NCI-H2029 (cell line): ENCODE data around the gene IL3.

ENCODE experiments used
- DNase-seq: peaks from one replicate; lab custom pipeline; 2025; lab: John Stamatoyannopoulos, UW

The IL3 gene

GRCh38 chr5:132026516-132027008 lies 33.9 kb upstream of the IL3 start:
- DNase-seq = no peak

GRCh38 chr5:132027027-132027426 lies 33.4 kb upstream of the IL3 start:
- no peak for DNase-seq

- DNase-seq = no peak
Observed at GRCh38 chr5:132029609-132030330, 30.7 kb upstream of the IL3 start.

GRCh38 chr5:132030610-132031009 lies 29.8 kb upstream of the IL3 start:
- DNase-seq = no peak

GRCh38 chr5:132032196-132032595 lies 28.3 kb upstream of the IL3 start:
- DNase-seq = no peak

GRCh38 chr5:132033122-132033521 lies 27.3 kb upstream of the IL3 start:
- DNase-seq = no peak

- DNase-seq = no peak
Observed at GRCh38 chr5:132037353-132037752, 23.1 kb upstream of the IL3 start.

- DNase-seq = no peak
Observed at GRCh38 chr5:132044207-132044606, 16.2 kb upstream of the IL3 start.

GRCh38 chr5:132046880-132047299 lies 13.6 kb upstream of the IL3 start:
- no peak for DNase-seq

- no peak for DNase-seq
Observed at GRCh38 chr5:132049093-132049492, 11.4 kb upstream of the IL3 start.

- no peak for DNase-seq
Observed at GRCh38 chr5:132049559-132049958, 10.9 kb upstream of the IL3 start.

GRCh38 chr5:132050136-132050535 lies 10.3 kb upstream of the IL3 start:
- no peak for DNase-seq

GRCh38 chr5:132050661-132051552 lies 9.5 kb upstream of the IL3 start:
- DNase-seq = no peak

- no peak for DNase-seq
Observed at GRCh38 chr5:132052520-132052919, 7.9 kb upstream of the IL3 start.

GRCh38 chr5:132053483-132053882 lies 7.0 kb upstream of the IL3 start:
- no peak for DNase-seq

- no peak for DNase-seq
Observed at GRCh38 chr5:132054031-132054696, 6.3 kb upstream of the IL3 start.

- no peak for DNase-seq
Observed at GRCh38 chr5:132054697-132055440, 5.6 kb upstream of the IL3 start.

- DNase-seq = no peak
Observed at GRCh38 chr5:132055441-132055807, 5.0 kb upstream of the IL3 start.

GRCh38 chr5:132055808-132056609 lies 4.4 kb upstream of the IL3 start:
- DNase-seq = no peak

- no peak for DNase-seq
Observed at GRCh38 chr5:132056610-132057497, 3.6 kb upstream of the IL3 start.
